Adipocyte (in vitro differentiated cells): Measurements from ENCODE around the gene DNAJC4.

Experiments
- DNase-seq: peaks from one replicate; pipeline ENCODE4 v3.0.0-alpha.2; 2015; ENCODE audit warnings: low read depth
- H3K27me3 ChIP-seq: replicated peaks from 2 replicates; pipeline ENCODE4 v1.7.0; 2013; ENCODE audit warnings: mild to moderate bottlenecking, low read length, moderate library complexity; ENCODE audit not compliant: control insufficient read depth, insufficient read depth
- H3K36me3 ChIP-seq: 2 replicates; pipeline ENCODE4 v1.7.0; 2013; ENCODE audit warnings: low read length, mild to moderate bottlenecking, moderate library complexity; ENCODE audit not compliant: control insufficient read depth, insufficient read depth, severe bottlenecking
- H3K4me1 ChIP-seq: 2 replicates; pipeline ENCODE4 v1.7.0; 2013; ENCODE audit warnings: mild to moderate bottlenecking, low read length, moderate library complexity; ENCODE audit not compliant: control insufficient read depth, insufficient read depth
- H3K4me3 ChIP-seq: 2 replicates; pipeline ENCODE4 v1.7.0; 2013; ENCODE audit warnings: mild to moderate bottlenecking, low read length, moderate library complexity
- H3K9ac ChIP-seq: 2 replicates; pipeline ENCODE4 v1.7.0; 2013; ENCODE audit warnings: mild to moderate bottlenecking, low read length, moderate library complexity
- H3K9me3 ChIP-seq: 2 replicates; pipeline ENCODE4 v1.7.0; 2013; ENCODE audit warnings: mild to moderate bottlenecking, low read length, moderate library complexity; ENCODE audit not compliant: control insufficient read depth

DNAJC4 gene

DNA sequence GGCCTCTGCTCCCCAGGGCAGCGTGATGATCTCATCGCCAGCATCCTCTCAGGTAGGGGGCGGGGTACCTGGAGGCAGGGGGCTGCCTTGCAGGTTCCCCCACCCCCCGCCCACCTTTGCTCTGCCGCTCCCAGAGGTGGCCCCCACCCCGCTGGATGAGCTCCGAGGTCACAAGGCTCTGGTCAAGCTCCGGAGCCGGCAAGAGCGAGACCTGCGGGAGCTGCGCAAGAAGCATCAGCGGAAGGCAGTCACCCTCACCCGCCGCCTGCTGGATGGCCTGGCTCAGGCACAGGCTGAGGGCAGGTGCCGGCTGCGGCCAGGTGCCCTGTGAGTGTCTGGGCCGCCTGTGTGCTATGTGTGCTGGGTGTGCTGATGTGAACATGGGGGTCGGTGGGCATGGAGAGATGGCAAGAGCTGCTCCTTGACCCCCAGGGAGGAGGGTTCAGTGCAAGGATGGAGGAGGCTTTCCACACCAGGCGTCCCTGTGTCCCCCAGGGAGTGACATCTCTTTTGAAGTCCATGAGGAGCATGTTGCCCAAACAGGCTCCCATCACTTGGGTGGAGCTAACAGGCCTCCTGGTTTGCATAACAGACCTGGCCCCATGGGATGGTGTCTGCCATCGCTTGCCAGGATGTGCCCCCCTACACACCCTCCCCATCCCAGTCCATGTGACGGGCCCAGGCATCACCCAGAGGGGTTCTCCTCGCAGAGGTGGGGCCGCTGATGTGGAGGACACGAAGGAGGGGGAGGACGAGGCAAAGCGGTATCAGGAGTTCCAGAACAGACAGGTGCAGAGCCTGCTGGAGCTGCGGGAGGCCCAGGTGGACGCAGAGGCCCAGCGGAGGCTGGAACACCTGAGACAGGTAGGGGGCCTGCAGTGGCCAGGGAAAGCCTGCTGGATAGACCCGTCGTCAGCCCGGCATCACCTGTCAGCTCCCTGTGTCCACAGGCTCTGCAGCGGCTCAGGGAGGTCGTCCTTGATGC, 35.1 kb downstream of the DNAJC4 start:
- H3K9ac ChIP-seq, result no peak overlapping the region
- peaks cover 21% of the 10 kb centered on the region for H3K4me1 ChIP-seq
- H3K9me3 ChIP-seq, result no peaks in the 10 kb centered on the region
- no peak overlapping the region for H3K4me3 ChIP-seq
- DNase-seq, result no peak
- no peaks in the 10 kb centered on the region for H3K27me3 ChIP-seq
- peaks cover 44% of the 10 kb centered on the region for H3K36me3 ChIP-seq

DNA sequence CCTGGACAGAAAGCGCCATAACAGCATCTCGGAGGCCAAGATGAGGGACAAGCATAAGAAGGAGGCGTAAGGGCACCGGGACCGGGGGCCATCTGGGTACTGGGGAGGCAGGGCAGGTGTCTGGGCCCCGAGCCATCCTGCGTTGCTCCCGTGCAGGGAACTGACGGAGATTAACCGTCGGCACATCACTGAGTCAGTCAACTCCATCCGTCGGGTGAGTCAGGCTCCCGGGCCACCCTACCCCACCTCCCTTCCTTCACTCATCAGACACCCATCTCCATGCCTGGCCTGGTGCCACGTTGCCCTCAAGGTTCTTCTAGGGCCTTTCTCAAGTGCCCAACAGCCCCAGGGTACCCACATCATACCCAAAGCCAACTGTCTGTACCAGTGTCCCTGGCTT, 36.0 kb downstream of the DNAJC4 start:
- Histone ChIP-seq H3K4me3 (no peak overlapping the region), H3K36me3 (peaks cover 42% of the 10 kb centered on the region), H3K9ac (no peak overlapping the region), H3K9me3 (no peaks in the 10 kb centered on the region), H3K27me3 (no peaks in the 10 kb centered on the region), H3K4me1 (peaks cover 21% of the 10 kb centered on the region)
- DNase-seq, result no peak

DNA sequence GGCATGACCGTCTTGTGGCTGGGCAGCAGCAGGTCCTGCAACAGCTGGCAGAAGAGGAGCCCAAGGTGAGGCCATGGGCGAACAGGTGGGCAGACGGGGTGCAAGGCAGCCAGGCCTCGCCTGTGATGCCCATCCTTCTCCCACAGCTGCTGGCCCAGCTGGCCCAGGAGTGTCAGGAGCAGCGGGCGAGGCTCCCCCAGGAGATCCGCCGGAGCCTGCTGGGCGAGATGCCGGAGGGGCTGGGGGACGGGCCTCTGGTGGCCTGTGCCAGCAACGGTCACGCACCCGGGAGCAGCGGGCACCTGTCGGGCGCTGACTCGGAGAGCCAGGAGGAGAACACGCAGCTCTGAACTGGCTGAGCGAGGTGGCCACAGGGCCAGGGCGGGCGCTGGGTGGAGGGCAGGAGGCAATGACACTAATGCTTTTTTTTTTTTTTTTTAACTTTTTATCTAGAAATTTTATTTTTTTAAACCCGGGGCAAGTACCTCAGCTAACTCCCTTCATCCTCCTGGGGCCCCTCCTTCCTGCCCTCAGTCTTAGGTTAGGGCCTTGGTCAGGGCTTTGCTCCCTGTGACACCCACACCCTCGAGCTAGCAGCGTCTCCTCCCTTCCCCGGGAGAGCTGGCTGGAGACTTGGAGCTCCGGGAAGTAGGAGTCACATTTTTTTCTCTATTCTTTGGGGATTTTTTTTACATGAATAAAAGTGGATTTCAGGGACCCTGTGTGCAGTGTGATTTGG, 37.0 kb downstream of the DNAJC4 start:
- Histone ChIP-seq H3K9me3 (no peaks in the 10 kb centered on the region), H3K36me3 (peaks cover 32% of the 10 kb centered on the region), H3K9ac (peak overlapping the region; percentile 99), H3K27me3 (no peaks in the 10 kb centered on the region), H3K4me1 (peaks cover 29% of the 10 kb centered on the region), H3K4me3 (no peak overlapping the region)
- no peak for DNase-seq

DNA sequence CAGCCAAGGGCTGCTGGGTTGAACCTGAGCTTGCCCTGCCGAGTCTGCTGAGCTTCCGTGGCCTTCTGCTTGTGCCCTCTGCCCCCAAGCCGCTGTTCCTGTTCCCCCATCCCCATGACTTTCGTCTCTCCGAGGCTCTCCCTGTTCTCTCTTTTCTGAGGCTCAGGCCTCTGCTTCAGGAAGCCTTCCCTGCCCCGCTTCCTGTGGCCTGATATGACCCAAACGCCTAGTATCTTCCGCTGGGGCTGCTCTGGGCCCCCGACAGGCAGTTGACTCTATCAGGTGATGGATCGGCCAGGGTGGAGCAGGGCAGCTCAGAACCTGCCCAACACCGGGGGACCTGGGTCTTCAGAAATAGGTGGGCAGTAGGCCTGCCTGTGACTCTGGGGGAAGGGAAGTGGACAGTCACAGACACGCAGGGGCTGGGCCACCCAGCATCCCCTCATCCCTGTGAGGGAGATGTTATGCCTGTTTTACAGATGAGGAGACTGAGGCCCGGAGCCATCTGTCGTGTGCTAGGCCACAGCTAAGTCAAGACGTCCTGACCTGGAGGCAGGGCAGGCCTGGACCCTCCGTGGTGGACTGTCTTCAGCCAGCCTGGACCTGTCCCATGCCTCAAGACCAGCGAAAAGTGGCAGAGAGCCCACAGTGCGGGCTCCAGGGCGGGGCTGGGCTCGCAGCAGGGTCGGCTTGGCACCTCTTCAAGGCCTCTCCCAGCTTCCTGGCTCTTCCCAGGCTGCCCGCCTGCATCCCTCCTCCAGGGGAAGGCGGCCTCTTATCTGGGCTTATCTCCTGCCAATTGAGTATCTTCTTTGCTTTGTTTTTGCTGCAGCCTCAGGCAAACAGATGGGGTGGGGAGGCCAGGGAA, 37.9 kb downstream of the DNAJC4 start:
- Histone ChIP-seq H3K4me3 (peak overlapping the region; percentile 89), H3K4me1 (peaks cover 31% of the 10 kb centered on the region), H3K27me3 (no peaks in the 10 kb centered on the region), H3K9me3 (no peaks in the 10 kb centered on the region), H3K36me3 (peaks cover 23% of the 10 kb centered on the region), H3K9ac (peak overlapping the region; percentile 99)
- peak; percentile 39 for DNase-seq

DNA sequence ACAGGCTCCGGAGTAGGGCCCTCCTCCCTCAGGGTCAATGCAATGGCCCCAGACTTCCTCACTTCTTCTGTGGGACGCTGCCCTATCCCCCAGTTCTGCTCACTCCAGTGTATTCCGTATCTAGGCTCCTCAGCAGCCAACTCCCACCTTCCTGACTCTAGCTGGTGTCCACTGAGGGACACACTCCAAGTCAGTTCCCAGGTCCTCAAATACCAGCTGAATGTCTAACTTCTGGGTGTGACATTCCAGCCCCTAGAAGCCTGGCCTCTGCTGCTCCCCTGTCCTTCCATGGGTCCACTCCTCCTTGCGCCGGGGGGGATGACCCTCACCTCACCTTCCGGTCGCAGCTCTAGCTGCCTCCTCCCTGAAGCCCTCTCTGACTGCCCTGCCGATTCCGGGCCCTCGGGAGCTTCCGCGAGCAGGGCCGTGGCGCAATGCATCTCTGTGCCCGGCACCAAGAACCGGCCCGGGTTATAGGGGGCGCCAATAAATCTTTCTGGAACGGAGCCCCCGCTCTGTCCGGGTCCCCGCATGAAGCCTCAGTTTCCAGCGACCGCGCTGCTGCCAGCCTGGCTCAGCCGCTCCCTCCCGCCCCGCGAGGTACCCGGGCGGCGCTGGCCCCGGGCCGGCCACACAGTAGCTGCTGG, 38.7 kb downstream of the DNAJC4 start:
- Histone ChIP-seq H3K4me3 (peak overlapping the region; percentile 89), H3K9me3 (no peaks in the 10 kb centered on the region), H3K9ac (peak overlapping the region; percentile 99), H3K27me3 (no peaks in the 10 kb centered on the region), H3K4me1 (peaks cover 31% of the 10 kb centered on the region), H3K36me3 (peaks cover 16% of the 10 kb centered on the region)
- peak; percentile 73 for DNase-seq

DNA sequence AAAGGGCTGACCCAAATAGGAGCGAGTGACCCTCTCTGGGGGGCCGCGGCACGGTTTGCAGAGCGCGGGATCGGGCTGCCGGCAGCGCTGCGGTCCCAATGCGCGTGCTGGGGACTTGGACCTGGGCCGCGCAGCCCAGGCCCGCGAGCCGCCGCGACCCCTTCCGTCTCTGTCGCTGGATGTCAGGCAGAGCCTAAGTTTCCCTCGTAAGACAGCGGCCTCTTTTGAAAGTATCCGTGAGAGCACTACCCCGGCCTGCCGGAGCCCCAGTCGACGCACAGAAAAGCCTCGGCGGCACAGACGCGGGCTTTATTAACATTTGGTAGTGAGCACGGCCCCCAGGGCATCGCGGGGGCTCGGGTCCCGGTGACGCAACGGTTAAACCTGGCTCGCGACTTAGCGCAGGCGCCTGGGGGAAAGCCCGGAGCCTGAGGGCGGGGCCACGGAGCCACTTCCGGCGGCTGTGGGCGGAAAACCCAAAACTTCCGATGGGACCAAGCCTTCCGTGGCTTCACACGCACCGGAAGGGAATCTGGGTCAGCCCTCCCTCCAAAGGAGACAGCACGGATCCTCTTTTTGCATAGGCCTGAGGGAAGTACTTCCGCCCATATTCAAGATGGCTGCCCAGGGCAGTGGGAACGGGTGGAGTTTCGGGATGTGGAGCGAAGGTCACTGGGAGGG, 39.3 kb downstream of the DNAJC4 start:
- peaks cover 31% of the 10 kb centered on the region for H3K4me1 ChIP-seq
- H3K9ac ChIP-seq, result peak overlapping the region; percentile 99
- peak overlapping the region; percentile 97 for H3K4me3 ChIP-seq
- DNase-seq, result peak; percentile 100
- peaks cover 15% of the 10 kb centered on the region for H3K36me3 ChIP-seq
- H3K9me3 ChIP-seq, result no peaks in the 10 kb centered on the region
- no peaks in the 10 kb centered on the region for H3K27me3 ChIP-seq

DNA sequence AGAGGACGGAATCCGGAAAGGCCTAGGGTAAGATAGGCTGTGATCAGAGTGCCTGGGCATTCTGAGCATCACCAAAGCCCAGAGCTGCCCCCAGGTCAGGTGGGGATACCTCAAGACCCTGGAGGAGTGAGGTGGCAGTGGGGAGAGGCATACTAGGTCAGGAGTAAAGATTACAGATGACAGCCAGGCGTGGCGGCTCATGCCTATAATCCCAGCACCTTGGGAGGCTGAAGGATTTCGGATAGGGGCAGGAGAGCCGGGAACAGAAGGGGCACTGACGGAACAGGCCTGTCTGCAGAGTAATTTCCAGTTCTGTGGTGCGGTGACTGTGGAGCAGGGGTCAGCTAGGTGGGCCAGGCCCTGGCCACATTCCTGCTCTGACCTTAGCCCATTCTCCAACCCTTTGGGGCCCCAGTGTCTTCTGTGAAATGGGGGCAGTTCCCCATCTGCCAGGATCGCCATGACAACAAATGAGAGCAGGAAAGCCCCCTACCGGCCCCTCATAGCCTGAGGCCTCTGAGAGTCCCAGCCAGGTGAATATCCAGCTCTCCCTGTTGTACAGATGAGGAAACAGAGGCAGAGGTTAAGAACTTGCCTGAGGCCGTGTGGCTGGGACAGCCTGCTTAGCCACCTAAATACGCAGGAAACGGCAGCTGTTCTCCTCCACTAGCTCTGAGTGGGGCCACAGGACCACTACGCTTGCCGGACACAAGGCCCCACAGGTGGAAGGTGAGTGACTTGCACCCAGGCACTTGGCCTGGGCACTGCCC, 44.9 kb downstream of the DNAJC4 start:
- H3K27me3 ChIP-seq, result no peaks in the 10 kb centered on the region
- no peaks in the 10 kb centered on the region for H3K9me3 ChIP-seq
- no peak overlapping the region for H3K4me3 ChIP-seq
- H3K9ac ChIP-seq, result no peak overlapping the region
- DNase-seq, result no peak
- peaks cover 18% of the 10 kb centered on the region for H3K36me3 ChIP-seq
- peaks cover 10% of the 10 kb centered on the region for H3K4me1 ChIP-seq

DNA sequence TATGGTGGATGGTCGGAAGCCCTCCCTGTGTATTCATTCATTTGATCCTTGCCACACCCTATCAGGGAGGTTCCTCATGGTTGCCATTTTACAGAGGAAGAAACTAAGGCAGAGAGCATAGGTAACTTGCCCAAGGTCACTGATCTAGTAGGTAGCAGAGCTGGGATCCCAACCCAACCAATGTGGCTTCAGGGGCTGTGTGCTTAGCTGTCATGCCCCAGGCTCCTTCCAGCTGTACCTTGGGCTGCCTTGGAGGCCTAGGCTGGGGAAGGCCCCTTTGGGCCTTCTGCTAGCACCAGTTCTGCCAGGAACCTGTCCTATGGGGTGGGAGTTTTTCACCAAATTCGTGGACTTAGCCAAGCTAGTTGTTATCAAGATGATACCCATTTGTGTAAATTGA, 45.5 kb downstream of the DNAJC4 start:
- DNase-seq, result no peak
- H3K4me3 ChIP-seq, result no peak overlapping the region
- H3K27me3 ChIP-seq, result no peaks in the 10 kb centered on the region
- no peak overlapping the region for H3K9ac ChIP-seq
- H3K36me3 ChIP-seq, result peaks cover 18% of the 10 kb centered on the region
- no peaks in the 10 kb centered on the region for H3K9me3 ChIP-seq
- peaks cover 10% of the 10 kb centered on the region for H3K4me1 ChIP-seq

DNA sequence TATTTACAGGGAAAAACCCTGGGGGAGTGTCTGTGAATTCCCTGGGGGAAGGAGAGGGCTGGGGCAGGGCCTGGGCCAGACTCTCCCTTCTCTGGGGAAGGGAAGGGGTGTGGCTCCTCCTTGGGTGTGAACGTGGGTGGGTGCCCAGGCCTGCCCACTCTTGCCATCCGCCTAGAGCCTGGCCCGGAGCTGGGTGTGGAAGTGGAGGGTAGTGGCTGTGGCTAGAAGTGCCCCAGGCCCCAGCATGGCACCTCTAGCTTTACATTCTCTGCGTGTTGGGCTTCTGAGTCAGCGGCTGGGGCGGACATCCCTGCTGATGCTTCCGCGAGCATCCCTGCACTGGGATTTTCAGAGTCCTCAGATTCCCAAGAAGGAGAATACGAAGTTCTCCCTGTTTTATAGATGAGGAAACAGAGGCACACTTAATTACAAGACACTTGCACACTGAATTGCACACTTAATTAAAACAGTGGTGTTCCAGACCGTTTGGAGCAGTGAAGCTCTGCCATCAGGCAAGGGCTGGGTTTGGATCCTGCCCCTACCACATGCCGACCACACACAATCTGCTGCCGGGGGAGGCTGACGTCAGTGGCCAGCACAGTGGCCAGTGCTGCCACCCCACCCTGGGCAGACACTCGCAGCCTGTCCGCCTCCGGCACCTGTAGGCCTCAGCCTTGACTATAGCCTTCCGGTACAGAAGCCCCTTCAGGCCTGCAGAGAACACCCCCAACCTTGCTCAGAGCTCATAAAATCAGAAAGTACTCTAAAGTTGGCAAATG, 46.5 kb downstream of the DNAJC4 start:
- no peak overlapping the region for H3K4me3 ChIP-seq
- no peaks in the 10 kb centered on the region for H3K9me3 ChIP-seq
- H3K36me3 ChIP-seq, result peaks cover 18% of the 10 kb centered on the region
- DNase-seq, result no peak
- no peaks in the 10 kb centered on the region for H3K27me3 ChIP-seq
- H3K9ac ChIP-seq, result no peak overlapping the region
- H3K4me1 ChIP-seq, result peaks cover 7% of the 10 kb centered on the region
